Neural progenitor cell (in vitro differentiated cells): ENCODE data around the gene MEX3D. TPM values are rescaled to one million over a fixed set of nuclear protein-coding genes. Genes with fewer than 3 reads are reported as not detected.

Source experiments
- DNase-seq: peaks from one replicate; pipeline ENCODE4 v3.0.0-alpha.2; 2016; ENCODE audit warnings: low spot score
- H2AFZ ChIP-seq: fragments of 200-600 bp; sonication (generic); replicated peaks from 2 replicates; pipeline ENCODE4 v1.6.1; 2016; ENCODE audit warnings: antibody characterized with exemption
- H3F3A ChIP-seq: fragments of 200-600 bp; sonication (generic); 2 replicates; pipeline ENCODE4 v1.6.1; 2016; ENCODE audit warnings: antibody characterized with exemption, low read depth
- H3K27ac ChIP-seq: fragments of 200-600 bp; sonication (generic); 2 replicates; pipeline ENCODE4 v1.5.1; 2016; ENCODE audit warnings: mild to moderate bottlenecking
- H3K27me3 ChIP-seq: fragments of 200-600 bp; sonication (generic); 2 replicates; pipeline ENCODE4 v1.6.1; 2016; ENCODE audit warnings: mild to moderate bottlenecking, moderate library complexity
- H3K36me3 ChIP-seq: fragments of 200-600 bp; sonication (generic); 2 replicates; pipeline ENCODE4 v1.5.1; 2016
- H3K4me1 ChIP-seq: fragments of 200-600 bp; sonication (generic); 2 replicates; pipeline ENCODE4 v1.6.1; 2016; ENCODE audit warnings: mixed run types
- H3K4me2 ChIP-seq: fragments of 200-600 bp; sonication (generic); 2 replicates; pipeline ENCODE4 v1.6.1; 2016
- H3K4me3 ChIP-seq: fragments of 200-600 bp; sonication (generic); 2 replicates; pipeline ENCODE4 v1.5.1; 2016
- H3K79me2 ChIP-seq: fragments of 200-600 bp; sonication (generic); 2 replicates; pipeline ENCODE4 v1.6.1; 2016; ENCODE audit warnings: low read depth
- H3K9ac ChIP-seq: fragments of 200-600 bp; sonication (generic); 2 replicates; pipeline ENCODE4 v1.6.1; 2016
- H3K9me3 ChIP-seq: fragments of 200-600 bp; sonication (generic); 2 replicates; pipeline ENCODE4 v1.5.1; 2016; ENCODE audit warnings: low read depth
- H4K20me1 ChIP-seq: fragments of 200-600 bp; sonication (generic); 2 replicates; pipeline ENCODE4 v1.6.1; 2016; ENCODE audit warnings: low read depth
- H3K27ac Mint-ChIP-seq: 3 replicates; pipeline ENCODE4 v1.8.0; 2021; ENCODE audit warnings: mixed read lengths
- H3K27me3 Mint-ChIP-seq: 2 replicates; pipeline ENCODE4 v1.8.0; 2022; ENCODE audit warnings: low read depth, mild to moderate bottlenecking, inconsistent platforms, moderate library complexity, mixed read lengths; ENCODE audit not compliant: insufficient read depth
- H3K36me3 Mint-ChIP-seq: 3 replicates; pipeline ENCODE4 v1.8.0; 2021; ENCODE audit warnings: mixed read lengths
- H3K4me1 Mint-ChIP-seq: 3 replicates; pipeline ENCODE4 v1.8.0; 2021; ENCODE audit warnings: mixed read lengths
- H3K4me3 Mint-ChIP-seq: 3 replicates; pipeline ENCODE4 v1.8.0; 2021; ENCODE audit warnings: mild to moderate bottlenecking, moderate library complexity, mixed read lengths
- H3K9me3 Mint-ChIP-seq: 3 replicates; pipeline ENCODE4 v1.8.0; 2020; ENCODE audit warnings: mixed read lengths
- CTCF ChIP-seq: fragments of 200-600 bp; sonication (generic); IDR thresholded peaks from 2 replicates; pipeline ENCODE4 v1.5.1; 2017; ENCODE audit warnings: antibody characterized with exemption, mild to moderate bottlenecking
- EZH2 ChIP-seq: fragments of 200-600 bp; sonication (generic); IDR thresholded peaks from 2 replicates; pipeline ENCODE4 v1.6.1; 2017; ENCODE audit warnings: antibody characterized with exemption, mild to moderate bottlenecking, moderate library complexity
- EZH2phosphoT487 ChIP-seq: fragments of 200-600 bp; sonication (generic); IDR thresholded peaks from 2 replicates; pipeline ENCODE4 v1.6.1; 2017; ENCODE audit warnings: antibody characterized with exemption
- total RNA-seq: library from RNA; depleted of rRNA; stranded (reverse); fragments of >200 nt; gene quantifications from 2 replicates; pipeline ENCODE4 v1.2.3, GENCODE V29; 2015; ENCODE audit warnings: low replicate concordance

Gene MEX3D
- total RNA-seq, 1 donor from 2014 or later = 15.9 TPM

- TF ChIP-seq EZH2phosphoT487 (no peak), EZH2 (no peak), CTCF (no peak)
- Histone ChIP-seq H3K27ac (no peak overlapping the region), H3K9me3 (no peaks in the 10 kb centered on the region), H3K4me2 (no peak overlapping the region), H3K9ac (no peak overlapping the region), H3F3A (peaks cover 21% of the 10 kb centered on the region), H3K4me3 (no peak overlapping the region), H3K36me3 (no peaks in the 10 kb centered on the region), H4K20me1 (peaks cover 13% of the 10 kb centered on the region), H3K4me1 (no peaks in the 10 kb centered on the region), H3K27me3 (peaks cover 74% of the 10 kb centered on the region), H3K79me2 (no peaks in the 10 kb centered on the region), H2AFZ (no peak overlapping the region)
- DNase-seq = no peak
- Mint-ChIP-seq H3K9me3 (peaks cover 6% of the 10 kb centered on the region), H3K36me3 (peaks cover 5% of the 10 kb centered on the region), H3K27ac (no peak overlapping the region), H3K27me3 (peaks cover 29% of the 10 kb centered on the region), H3K4me1 (peaks cover 9% of the 10 kb centered on the region), H3K4me3 (no peak overlapping the region)
These were observed 42.8 kb downstream of the MEX3D start for GRCh38 chr19:1525343-1525742.

GRCh38 chr19:1524972-1525325 is 43.2 kb downstream of the MEX3D start:
- peaks cover 29% of the 10 kb centered on the region for H3K27me3 Mint-ChIP-seq
- peaks cover 78% of the 10 kb centered on the region for H3K27me3 ChIP-seq

GRCh38 chr19:1524287-1524971 is 43.7 kb downstream of the MEX3D start:
- Histone ChIP-seq H3F3A (peaks cover 21% of the 10 kb centered on the region), H3K36me3 (no peaks in the 10 kb centered on the region), H4K20me1 (peaks cover 13% of the 10 kb centered on the region), H3K79me2 (no peaks in the 10 kb centered on the region), H3K4me3 (peak overlapping the region; percentile 48), H3K4me1 (no peaks in the 10 kb centered on the region), H3K9ac (no peak overlapping the region), H2AFZ (no peak overlapping the region), H3K4me2 (peak overlapping the region; percentile 78), H3K27me3 (peaks cover 82% of the 10 kb centered on the region), H3K9me3 (no peaks in the 10 kb centered on the region), H3K27ac (no peak overlapping the region)
- Mint-ChIP-seq H3K4me1 (peaks cover 9% of the 10 kb centered on the region), H3K36me3 (peaks cover 5% of the 10 kb centered on the region), H3K4me3 (peak overlapping the region; percentile 80), H3K27ac (no peak overlapping the region), H3K9me3 (peaks cover 6% of the 10 kb centered on the region), H3K27me3 (peaks cover 29% of the 10 kb centered on the region)
- no peak for TF ChIP-seq CTCF
- TF ChIP-seq EZH2 = peak; percentile 81
- peak; percentile 52 for TF ChIP-seq EZH2phosphoT487
- no peak for DNase-seq

More at GRCh38 chr19:1524972-1525325, 43.2 kb downstream of the MEX3D start:
- Histone ChIP-seq H3K9me3 (no peaks in the 10 kb centered on the region), H3K4me1 (no peaks in the 10 kb centered on the region), H3K27ac (no peak overlapping the region), H4K20me1 (peaks cover 13% of the 10 kb centered on the region), H3K79me2 (no peaks in the 10 kb centered on the region), H3K9ac (no peak overlapping the region), H2AFZ (no peak overlapping the region), H3K4me2 (no peak overlapping the region), H3F3A (peaks cover 21% of the 10 kb centered on the region), H3K36me3 (no peaks in the 10 kb centered on the region), H3K4me3 (no peak overlapping the region)
- no peak for DNase-seq
- Mint-ChIP-seq H3K4me1 (peaks cover 9% of the 10 kb centered on the region), H3K4me3 (peak overlapping the region; percentile 80), H3K9me3 (peaks cover 6% of the 10 kb centered on the region), H3K36me3 (peaks cover 5% of the 10 kb centered on the region), H3K27ac (no peak overlapping the region)
- TF ChIP-seq CTCF = no peak
- TF ChIP-seq EZH2phosphoT487 = no peak
- no peak for TF ChIP-seq EZH2
